Activated CD4-positive, alpha-beta T cell treated with anti-CD3 and anti-CD28 coated beads, Interleukin-2, amount 50 U/mL, for 4 hours (primary cell): ENCODE data around the gene PDE6C.

Experiments used
- DNase-seq, 2 experiments: peaks; one replicate each; pipeline ENCODE4 v3.0.0-alpha.2; 2020

PDE6C gene

DNA sequence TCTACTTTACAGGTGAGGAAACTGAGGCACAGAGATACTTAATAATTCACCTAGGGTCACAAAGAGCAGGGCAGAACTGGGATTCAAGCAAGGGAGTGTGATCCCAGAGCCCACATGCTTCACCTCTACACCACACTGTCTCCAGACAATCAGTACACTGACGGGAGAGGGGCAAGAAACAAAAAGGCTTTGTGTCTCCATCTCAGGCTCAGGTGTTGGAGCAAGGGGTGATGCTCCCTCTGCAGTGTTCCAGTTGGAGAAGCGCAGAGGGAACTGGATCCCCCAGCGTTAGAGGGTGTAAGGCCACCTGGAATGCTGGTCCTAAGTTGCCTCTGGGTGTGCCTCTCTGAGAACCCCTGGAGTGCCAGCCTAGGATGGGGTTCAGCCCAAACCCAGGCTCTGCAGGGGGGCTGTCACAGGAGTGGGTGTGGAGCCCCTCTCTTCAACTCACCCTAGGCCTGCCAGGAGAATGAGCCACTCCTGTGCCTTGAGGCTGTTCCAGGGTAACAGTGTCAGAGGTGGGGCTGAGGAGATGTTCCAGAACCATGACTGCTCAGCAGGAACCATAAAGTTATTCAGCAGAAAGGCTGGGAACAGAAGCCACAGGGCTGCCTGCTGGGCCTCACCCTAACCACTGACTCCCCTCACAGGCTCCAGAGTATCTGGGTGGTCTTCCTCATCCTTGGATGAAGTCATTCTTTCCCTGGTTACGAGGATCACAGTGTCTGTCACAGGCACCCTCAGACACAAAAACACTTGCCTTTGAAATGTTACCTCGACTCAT, 16.8 kb upstream of the PDE6C start:
- no peak for DNase-seq

DNA sequence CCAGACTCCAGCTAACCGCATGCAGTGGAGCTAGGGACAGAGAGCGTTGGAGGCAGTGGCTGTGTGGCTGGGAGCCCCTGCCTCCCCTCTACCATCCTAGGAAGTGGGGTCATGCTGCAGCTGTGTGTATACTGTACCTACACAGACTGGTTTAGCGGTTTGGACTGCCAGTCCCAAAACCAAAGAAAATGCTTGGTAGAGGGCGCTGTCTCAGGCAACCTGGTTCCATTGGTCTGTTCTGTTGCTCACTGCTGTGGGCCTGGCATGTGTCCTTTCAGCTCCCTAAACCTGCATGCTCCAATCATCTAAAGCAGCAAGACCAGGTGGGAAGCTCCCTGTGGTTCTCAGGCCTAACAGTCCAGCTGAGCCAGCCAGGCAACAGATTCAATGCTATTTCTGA, 15.8 kb upstream of the PDE6C start:
- no peak for DNase-seq

DNA sequence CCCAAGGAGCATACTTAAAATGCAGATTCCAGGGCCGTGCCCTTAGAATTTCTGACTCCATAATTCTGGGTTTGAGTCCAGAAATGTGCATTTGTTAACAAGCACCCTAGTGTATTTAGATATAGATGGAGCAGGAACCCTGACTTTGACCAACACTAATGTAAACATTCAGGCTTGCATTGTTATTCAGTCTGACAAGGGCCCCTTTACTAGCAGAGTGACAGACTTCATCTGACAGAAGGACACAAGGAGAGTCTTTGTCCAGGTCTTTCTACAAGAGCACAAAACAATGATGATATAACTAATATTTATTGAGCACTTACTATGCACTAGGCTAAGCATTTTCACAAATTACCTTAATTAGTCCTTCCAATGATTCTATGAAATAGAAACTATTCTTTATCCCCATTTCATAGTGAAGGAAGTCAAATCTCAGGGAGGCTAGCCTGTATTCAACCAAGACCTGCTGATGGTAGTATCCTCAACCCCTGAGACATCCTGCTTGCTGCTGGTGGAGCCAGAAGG, 15.2 kb upstream of the PDE6C start:
- DNase-seq: no peak

DNA sequence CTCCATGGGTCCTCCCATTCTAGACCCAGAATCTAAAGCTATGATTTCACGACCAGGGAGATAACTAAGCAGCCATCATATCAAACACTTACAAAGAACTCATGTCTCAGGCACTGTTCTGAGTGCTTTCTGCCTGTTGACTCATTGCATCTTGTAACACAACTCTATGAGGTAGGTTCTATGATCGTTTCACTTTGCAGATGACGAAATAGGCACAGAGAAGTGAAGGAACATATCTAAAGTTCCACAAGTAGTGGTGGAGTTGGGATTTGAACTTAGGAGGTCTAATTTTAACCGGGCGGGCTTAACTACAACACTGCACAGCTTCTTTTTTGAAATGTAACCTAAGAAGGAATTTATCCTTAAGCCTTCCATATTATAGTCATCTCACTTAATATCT, 14.2 kb upstream of the PDE6C start:
- DNase-seq: no peak

DNA sequence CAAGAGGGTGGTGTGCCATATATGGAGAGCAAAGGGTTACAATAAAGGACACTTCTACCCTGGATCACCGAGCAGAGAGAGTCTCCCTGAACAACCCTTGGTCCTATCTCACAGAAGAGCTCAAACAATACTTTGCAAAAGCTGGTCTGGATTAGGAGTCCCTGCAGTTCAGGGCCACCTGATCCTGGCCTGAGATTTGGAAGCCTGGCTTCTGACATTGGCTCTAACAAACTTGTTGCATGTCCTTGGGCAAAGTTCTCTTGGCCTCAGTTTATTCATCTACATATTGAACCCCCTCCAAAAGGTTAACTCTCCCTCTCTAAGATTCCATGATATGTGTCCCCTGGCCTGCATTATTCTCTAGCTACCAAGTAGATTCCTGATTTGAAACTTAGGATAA, 13.0 kb upstream of the PDE6C start:
- DNase-seq: no peak

DNA sequence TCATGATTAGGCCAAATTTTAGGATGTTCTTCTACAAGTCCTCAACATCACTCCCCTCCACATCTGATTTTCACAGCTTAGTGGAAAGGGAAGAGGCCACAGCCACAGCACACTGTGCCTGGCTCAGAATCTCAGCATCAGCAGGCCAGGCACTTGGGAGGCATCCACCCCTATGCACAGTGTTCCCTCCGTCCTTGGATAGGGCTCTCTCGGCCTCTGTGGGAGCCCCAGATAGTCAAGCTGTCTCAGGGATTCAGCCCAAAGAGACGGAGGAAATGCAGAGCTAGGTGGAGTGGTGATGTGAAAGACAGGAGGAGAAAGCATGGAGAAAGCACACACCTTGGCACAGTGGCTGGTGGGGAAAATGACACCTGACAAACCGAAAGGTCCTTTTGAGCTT, 12.6 kb upstream of the PDE6C start:
- no peak for DNase-seq

DNA sequence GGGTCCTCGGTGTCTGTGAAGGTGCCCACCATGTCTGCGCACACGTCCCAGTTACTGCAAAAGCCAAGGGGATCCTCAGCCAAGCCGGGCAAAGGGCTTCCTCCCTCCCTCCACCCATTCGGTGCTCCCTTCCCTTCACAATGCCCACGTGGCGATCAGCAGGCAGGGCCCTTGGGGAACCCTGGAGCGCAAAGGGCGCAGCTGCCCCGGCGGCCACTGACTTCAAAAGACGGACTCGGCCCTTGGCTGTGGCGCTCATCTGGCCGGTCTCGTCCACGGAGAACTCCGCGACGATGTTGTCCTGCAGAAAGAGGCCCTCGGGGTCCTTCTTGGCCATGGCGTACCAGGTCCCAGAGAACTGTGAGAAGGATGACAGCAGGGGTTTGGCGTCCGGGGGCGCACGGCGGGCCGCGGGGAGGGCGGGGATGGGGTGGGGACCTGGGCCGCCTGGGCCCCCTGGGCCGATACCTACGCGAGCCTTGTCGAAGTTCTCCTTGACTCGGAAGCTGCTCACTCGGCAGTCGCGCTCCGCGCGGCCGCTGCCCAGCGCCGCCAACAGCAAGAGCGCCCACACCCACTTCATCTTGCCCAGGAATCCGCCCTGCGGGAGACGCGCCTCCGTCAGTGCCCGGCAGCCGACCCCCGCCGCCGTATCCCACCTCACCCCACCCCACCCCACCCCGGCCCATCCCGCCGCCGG, 11.7 kb upstream of the PDE6C start:
- no peak for DNase-seq

DNA sequence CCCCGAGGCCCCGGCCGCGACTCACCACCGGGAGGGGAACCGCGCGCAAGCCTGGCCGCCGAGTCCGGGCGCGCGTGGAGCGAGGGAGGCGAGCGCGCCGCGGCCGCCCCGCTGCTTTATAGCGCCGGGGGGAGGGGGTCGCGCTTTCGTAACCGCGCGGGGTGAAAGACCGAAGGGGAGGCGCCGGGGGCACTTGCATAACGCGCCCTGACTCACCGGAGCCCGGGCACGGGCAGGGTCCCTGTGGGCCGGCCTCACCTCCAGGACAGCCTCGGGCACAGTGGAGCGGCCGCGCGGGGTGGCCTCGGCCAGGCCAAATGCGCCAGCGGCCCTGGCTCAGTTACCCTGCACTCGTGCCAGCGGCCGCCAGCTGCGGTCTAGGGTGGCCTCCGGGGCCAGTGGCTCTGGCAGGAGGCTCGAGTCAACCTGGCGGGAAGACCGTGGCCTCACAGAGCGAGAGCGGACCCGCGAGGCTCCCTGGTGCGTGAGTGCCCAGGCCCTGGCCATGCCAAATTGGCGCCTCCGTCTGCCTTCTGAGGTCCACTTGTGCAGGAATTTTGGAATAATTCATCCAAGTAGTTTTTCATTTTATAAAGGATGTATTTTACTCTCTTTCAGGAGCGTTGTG, 11.1 kb upstream of the PDE6C start, which contains the start of gene RBP4:
Gene RBP4 (minus strand): TSS at position 90 of the 628 bp plus-strand sequence. CDS start 207 bp downstream, outside the sequence.
- DNase-seq: no peak

DNA sequence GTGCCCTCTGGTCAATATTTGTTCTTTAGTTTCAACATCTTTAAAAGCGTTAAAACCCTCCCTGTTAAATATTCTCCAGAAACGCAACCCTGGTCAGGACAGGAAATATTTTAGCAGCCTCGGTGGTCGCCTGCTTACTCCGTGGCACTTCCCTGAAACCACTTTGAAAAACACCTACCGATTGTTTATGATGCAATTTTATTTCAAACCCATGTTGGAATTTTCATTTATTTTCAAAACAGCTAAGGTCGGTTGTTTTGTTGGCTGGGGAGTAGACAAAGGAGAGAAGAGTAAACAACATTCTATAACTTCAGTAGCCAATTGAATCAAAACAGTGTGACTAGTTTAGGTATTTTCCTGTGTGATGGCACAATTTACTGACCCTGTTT, 10.6 kb upstream of the PDE6C start:
- DNase-seq: no peak

DNA sequence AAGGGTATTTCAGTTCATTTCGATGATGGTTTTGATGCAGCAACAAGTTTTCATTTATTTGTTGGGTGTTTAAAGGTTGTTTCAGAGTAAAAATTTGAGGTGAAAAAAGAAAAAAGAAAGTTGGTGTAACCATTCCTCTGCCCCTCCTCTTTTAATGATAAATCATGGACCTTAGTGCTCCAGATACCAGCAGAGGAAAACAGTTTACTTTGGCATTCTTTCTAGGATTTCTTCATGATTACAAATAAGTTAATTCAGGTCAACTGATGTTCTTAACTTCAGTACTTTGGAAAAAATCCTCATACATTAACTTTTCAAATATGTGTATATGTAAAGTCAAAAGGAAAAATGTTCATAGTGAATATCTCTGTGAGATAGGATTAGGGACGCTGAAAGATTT, 9.3 kb upstream of the PDE6C start:
- DNase-seq: no peak

DNA sequence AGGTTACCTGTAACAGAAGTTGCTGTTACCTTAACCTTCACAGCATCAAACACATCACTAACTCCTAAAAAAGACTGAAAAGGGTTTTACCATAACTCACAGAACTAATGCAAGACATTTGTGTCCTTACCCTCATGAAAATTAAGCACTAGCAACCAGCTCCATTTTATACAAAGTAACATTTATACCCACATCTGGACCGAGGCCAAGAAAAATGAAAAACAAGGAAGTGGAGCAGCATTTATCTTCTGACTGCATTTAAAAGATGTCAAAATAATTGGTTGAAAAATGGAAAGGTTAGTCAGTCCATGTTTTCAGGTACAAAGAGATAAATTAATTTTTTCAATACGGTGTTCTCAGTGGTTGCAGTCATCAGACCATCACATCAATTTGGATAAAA, 8.2 kb upstream of the PDE6C start:
- DNase-seq: no peak

DNA sequence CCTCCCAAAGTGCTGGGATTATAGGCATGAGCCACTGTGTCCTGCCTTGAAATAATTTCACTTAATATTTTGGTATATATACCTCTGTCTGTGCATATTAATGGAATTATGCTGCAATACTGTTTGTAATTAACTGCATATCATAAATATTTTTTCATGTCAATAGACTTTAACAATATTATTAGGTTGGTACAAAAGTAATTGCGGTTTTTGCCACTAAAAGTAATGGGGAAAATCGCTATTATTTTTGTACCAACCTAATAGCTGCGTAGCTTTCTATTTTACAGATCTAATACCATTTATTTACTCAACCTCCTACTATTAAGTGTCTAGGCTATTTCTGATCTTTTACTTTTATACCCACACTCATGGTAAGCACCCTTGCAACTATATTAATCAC, 3.9 kb upstream of the PDE6C start:
- DNase-seq: no peak

DNA sequence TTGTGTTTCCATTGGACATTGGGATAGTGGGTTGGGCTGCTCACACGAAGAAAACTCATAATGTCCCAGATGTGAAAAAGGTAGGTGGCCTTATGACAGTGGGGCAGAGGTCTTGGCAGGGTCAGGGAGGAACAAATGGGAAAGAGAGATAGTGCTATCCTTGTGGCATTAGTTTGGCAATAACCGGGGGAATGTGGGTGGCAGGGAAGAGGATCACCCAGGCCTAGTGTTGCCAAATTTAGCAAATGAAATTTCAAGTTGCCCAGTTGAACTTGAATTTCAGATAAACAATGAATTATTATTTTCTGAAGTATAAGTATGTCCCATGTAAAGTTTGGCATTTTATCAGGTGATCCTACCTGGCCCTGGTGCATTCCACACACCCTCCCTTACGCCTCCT, 789 bp downstream of the PDE6C start:
- DNase-seq: no peak

DNA sequence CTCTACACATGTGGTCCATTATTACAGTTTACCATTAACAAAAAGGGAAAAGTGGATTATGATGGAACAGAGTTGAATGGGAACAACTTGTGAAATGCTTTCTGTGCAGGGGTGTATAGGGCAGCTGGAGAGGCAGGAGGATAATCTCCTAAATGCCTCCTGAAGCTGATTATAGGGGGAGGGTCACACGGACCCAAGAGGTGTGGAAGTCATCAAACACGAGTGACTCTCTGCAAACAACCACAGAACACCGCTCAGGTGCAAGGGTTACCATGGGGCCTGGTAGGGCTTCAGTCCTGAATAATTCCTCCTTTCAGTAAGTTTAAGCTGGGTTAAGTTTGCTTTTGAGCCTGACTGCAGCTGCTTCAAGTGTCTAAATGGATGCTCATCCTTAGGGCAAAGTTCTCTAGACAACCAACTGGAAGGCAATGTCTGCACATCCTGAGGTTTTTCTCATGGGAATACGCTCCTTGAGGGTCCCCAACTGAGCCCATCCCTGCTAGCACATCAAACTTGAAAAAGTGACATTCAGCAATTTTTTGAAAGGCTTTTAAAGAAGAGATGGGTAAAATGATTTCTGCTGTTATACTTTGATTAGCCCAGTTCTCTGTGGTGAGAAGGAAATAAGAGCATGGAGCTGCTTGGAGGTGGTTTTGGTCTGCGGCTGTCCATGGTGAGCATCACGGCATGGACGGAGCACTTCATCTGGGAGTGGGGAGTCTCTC, 1.9 kb downstream of the PDE6C start:
- DNase-seq: no peak

DNA sequence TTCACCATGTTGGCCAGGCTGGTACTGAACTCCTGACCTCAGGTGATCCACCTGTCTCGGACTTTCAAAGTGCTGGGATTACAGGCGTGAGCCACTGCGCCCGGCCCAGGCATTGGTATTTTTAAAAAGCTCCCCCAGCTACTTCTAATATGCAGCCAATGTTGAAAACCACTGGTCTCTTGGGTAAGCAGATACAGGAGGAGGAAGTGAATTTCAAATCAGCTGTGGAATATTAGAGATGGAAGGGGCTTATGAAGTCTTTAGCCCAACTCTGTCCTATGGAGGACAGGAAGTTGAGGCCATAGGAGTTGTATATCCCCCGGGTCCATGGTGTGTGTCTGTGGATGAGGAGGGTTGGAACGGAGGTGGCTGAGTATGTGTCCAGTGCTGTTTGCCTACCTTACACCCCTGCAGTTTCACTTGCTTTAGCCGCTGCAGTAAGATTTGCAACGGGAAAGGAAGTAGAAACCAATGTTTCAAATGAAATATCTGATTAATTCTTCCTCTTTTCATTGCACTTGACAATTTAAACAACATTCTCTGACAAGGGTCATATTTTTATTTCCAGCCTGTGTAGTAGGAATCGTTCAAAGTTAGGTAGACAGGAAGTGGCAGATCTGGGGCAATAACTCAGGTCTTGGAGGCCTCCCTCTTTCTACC, 3.4 kb downstream of the PDE6C start:
- DNase-seq: no peak

DNA sequence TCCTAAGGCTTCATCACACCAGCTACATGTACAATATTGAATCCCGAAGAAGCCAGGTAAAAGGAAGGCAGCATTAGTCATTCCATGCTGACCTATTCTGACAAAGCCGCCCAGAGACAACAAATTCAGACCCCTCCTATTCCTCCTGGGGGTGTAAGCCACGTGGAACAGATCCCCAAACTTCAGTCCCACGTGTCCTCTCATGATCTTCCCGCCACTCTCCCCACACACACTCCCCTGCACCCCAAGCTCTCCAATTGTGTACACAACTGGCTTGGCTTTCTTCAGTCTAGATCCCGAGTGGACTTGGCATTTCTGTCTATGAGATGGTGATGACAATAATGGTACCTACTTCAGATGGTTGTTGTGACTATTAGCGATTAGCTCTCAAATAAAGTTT, 8.6 kb downstream of the PDE6C start:
- DNase-seq: no peak

DNA sequence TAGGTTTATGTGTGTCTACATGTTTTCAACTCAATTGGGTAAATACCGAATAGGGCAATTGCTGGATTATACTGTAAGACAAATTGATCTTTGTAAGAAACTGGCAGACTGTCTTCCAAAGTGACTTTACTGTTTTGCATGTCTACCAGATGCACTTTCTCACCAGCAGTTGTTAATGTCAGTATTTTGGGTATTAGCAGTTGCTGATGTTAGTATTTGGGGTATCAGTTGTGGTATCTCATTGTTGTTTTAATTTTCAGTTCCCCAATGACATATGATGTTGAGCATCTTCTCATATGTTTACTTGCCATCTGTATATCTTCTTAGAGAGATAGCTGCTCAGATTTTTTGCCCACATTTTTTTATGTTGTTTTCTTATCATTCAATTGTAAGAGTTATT, 10.6 kb downstream of the PDE6C start:
- DNase-seq: no peak

DNA sequence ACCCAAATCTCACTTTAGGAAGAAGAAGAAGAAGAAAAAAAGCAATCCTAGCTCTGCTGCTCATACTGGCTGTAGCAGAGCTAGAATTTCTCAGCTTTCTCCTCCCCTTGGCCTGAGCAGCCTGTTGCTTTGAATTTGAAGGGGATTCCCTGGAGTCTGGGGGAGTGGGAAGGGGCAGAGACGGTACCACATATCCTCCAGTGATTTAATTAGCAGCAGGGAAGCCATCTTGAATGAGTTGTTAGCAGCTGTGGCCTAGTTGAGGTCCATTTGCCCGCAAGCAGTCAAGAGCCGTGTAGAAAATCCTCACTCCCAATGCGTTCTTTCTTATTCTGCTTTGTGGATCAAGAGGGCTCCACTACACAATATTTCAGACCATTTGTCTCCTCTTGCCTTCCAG, 16.5 kb downstream of the PDE6C start:
- DNase-seq: no peak

DNA sequence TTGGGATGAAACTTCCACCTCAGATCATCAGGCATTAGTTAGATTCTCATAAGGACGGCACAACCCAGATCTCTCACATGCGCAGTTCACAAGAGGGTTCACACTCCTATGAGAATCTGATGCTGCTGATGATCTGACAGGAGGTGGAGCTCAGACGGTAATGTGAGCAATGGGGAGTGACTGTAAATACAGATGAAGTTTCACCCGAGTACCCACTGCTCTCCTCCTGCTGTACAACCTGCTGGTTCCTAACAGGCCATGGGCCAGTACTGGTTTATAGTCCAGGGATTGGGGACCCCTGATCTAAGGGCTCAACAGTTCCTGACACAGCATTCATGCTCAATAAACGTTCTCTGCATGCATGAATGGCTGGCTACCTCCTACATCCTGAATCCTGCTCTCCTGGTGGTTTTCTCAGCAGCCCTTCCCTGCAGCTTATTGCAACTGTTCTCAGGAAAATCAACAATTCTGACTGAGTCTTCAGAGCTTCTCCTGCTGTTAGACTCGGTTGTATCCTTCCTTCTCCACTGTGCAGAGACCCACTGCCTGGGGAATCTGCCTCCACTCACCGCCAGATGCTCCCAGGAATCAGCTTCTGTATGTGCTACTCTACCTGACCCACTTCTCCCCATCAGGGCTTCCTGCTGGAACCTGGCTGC, 17.4 kb downstream of the PDE6C start:
- DNase-seq: no peak

DNA sequence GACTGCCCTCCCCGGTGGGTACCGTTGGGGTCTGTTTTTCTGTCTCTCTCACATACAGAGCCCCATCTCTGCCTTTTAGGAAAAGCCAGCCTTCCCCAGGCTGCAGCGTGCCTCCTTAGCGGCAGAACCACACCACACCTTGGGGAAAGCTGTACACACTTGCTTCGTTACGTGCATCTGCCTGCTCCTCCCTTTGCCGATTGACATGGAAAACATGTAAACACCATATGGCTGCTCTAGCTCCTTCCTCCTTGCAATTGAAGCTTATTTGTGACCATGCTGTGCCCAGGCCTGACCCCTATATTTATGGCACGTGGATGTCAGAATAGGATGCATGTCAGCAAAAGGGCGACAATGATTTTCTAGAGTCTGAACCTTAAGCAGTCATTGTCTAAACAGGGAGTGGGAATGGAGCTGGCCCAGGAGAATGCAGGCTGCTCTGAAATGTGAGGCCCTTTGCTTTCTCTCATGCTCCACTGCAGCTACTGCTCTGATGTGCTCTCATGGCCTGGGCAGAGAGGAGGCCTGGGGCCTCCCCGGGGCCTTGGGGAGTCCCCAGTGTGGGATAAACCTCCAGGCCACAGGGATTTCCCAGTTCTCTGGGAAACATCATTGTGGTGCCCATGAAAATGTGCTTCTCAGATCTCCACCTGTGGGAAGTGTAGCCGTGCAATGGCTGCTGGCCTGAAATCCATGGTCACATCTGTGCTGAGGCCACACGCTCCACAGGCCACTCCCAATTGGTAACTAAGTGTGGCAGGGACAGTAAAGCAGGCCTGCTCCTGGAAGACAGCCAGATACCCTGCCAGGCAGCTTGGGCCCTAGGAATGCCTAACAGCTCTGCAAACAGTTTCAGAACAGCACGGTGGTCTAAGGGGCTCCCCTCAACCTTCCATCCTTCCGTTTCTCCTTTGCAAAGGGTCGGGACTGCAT, 18.6 kb downstream of the PDE6C start:
- DNase-seq: no peak

DNA sequence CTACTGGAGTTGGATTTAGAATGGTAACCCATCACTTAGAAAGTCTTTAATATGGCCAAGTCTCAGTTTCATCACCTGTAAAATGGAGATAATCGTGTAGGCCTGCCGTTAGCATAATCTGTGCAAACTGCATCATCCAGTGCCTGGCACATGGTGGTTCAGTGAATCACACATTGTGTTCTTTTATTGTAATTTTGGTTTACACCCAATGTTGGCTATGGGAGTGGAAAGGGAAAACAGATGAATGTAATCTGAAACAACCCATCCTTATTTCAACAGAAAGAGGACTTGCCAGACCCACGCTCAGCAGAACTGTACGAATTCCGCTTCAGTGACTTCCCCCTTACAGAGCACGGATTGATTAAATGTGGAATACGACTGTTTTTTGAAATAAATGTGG, 27.5 kb downstream of the PDE6C start:
- DNase-seq: no peak
